Measurements from ENCODE around the gene ALDH1B1. TPM values are rescaled to one million over a fixed set of nuclear protein-coding genes. Genes with fewer than 3 reads are reported as not detected.

ALDH1B1 gene
- total and polyA plus RNA-seq, 9 of the 15 experiments (the other 6 are each of a cell fraction or from before 2014, with no cell fraction given): 8.6 to 46.5 (median 30.8) TPM

DNA sequence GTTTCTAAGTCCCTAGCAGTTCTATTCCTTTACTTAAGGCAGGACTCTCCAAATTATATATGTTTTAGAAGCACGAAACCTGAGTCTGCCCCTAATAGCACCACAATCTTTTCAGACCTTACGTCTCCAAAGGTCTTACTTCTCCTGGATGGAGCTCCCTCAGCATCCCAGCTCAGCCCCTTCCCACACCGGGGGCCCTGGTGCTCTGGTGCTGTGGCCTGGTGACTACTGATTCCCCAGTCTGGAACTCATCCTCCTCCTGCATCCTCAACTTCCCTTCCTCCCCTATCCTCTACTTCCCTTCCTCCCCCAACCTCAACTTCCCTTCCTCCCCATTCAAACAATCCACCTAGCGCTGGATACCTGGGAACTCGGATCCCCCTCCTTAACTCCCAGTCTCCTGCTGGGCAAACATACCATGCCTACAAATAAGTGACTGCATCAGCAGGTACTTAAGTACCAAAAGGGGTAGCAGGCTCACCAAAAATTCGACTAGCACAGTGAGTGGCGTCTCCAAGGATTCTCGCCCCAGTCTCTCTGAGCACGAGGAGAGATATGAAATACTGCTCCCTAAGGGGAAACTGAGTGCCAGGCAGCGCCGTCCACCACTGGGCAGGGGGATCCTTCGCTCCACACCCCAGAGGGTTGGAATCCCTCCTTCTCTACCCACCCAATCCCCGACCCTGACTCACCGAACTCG lies 30.9 kb downstream of the ALDH1B1 start:
- 6% methylated on average over 15 of the region's 15 CpGs for WGBS (ENCODE audit: insufficient coverage, low coverage, missing lambda C conversion rate)
- no peak overlapping the region for H2AFZ ChIP-seq (ENCODE audit: low read depth, low read length)
- no peaks in the 10 kb centered on the region for H4K20me1 ChIP-seq (replicated peaks; ENCODE audit: control insufficient read depth, insufficient read depth, low read length)
- peaks cover 35 to 64% of the 10 kb centered on the region in 2 experiments for H3K27me3 ChIP-seq (ENCODE audit: control insufficient read depth in 2 of 2, insufficient read depth in 2 of 2, low read length in 2 of 2)
- intact Hi-C loops (cut with micrococcal nuclease) (no loop called here), in situ Hi-C loops (cut with MboI) (no loop called here)
- no peak overlapping the region for H3K4me2 ChIP-seq (ENCODE audit: insufficient read depth, low read length)
- H3K36me3 ChIP-seq (ENCODE audit: control insufficient read depth, insufficient read depth, low read length): no peaks in the 10 kb centered on the region
- FAIRE-seq: no peak
- CTCF ChIA-PET (ENCODE audit: low intra/inter-chr PET ratio): no interaction called here
- no peaks in the 10 kb centered on the region for H3K79me2 ChIP-seq (ENCODE audit: control insufficient read depth, insufficient read depth, low read length)
- no peaks in the 10 kb centered on the region for H3K9me3 ChIP-seq (replicated peaks; ENCODE audit: control insufficient read depth, insufficient read depth, low read depth, low read length)
- H3K4me1 ChIP-seq (replicated peaks in 1 of 2; ENCODE audit: control insufficient read depth in 2 of 2, insufficient read depth in 2 of 2, low read length in 2 of 2): peaks cover 0 to 10% of the 10 kb centered on the region in 2 experiments; a peak in 2 of 5 replicates
- no peak for ATAC-seq
- no peak overlapping the region for H3K9ac ChIP-seq (ENCODE audit: insufficient read depth in 1 of 2, low read depth in 2 of 2, low read length in 2 of 2)
- POLR2A ChIA-PET: no interaction called here
- no peak overlapping the region for H3K4me3 ChIP-seq
- no peaks in the 10 kb centered on the region for H3K9me1 ChIP-seq (ENCODE audit: control insufficient read depth, insufficient read depth, low read length)
- DNase-seq (ENCODE audit: extremely low read depth in 1 of 4, low spot score in 3 of 4): no peak
- no peak for TF ChIP-seq OTX1 (CRISPR knock-in tag; IDR thresholded peaks at IDR 0.05)
- H3K27ac ChIP-seq (ENCODE audit: extremely low read depth, low read depth, low read length): no peak overlapping the region
- no TSS peak for BruUV-seq (replicated peaks)

GRCh38 chr9:38423973-38424843 lies 31.7 kb downstream of the ALDH1B1 start, which contains the start of gene IGFBPL1:
Gene IGFBPL1, minus strand, starts transcription at chr9:38424454. Its CDS starts 30 bp downstream, at chr9:38424424.
- H3K4me1 ChIP-seq (replicated peaks in 1 of 2; ENCODE audit: control insufficient read depth in 2 of 2, insufficient read depth in 2 of 2, low read length in 2 of 2): peaks cover 0 to 10% of the 10 kb centered on the region in 2 experiments; a peak in 2 of 5 replicates
- H3K9me1 ChIP-seq (ENCODE audit: control insufficient read depth, insufficient read depth, low read length): no peaks in the 10 kb centered on the region
- ChIA-PET CTCF (ENCODE audit: low intra/inter-chr PET ratio) (no interaction called here), POLR2A (no interaction called here)
- intact Hi-C loops (cut with micrococcal nuclease) (no loop called here), in situ Hi-C loops (cut with MboI) (no loop called here)
- no peak for FAIRE-seq
- no peaks in the 10 kb centered on the region for H4K20me1 ChIP-seq (replicated peaks; ENCODE audit: control insufficient read depth, insufficient read depth, low read length)
- no peak within 1 kb of the TSS for H3K4me3 ChIP-seq
- H3K36me3 ChIP-seq (ENCODE audit: control insufficient read depth, insufficient read depth, low read length): no peaks in the 10 kb centered on the region
- WGBS (ENCODE audit: insufficient coverage, low coverage, missing lambda C conversion rate): 14% methylated on average over 109 of the region's 115 CpGs
- H3K9me3 ChIP-seq (replicated peaks; ENCODE audit: control insufficient read depth, insufficient read depth, low read depth, low read length): no peaks in the 10 kb centered on the region
- peaks cover 35 to 60% of the 10 kb centered on the region in 2 experiments for H3K27me3 ChIP-seq (ENCODE audit: control insufficient read depth in 2 of 2, insufficient read depth in 2 of 2, low read length in 2 of 2)
- BruUV-seq (replicated peaks): no TSS peak
- no peak for ATAC-seq
- no peak within 1 kb of the TSS for H3K4me2 ChIP-seq (ENCODE audit: insufficient read depth, low read length)
- H3K27ac ChIP-seq (ENCODE audit: extremely low read depth, low read depth, low read length): no peak within 1 kb of the TSS
- DNase-seq (ENCODE audit: extremely low read depth in 1 of 4, low spot score in 3 of 4): peak in 1 of 4 experiments; percentile 36
- H2AFZ ChIP-seq (ENCODE audit: low read depth, low read length): no peak within 1 kb of the TSS
- H3K79me2 ChIP-seq (ENCODE audit: control insufficient read depth, insufficient read depth, low read length): no peaks in the 10 kb centered on the region
- TF ChIP-seq RAD51 (IDR thresholded peaks at IDR 0.05; ENCODE audit: borderline replicate concordance, low read depth) (no peak), KDM1A (IDR thresholded peaks at IDR 0.05) (no peak), HDAC3 (IDR thresholded peaks at IDR 0.05; ENCODE audit: borderline replicate concordance, partially characterized antibody) (no peak), MLLT1 (IDR thresholded peaks at IDR 0.05) (no peak), ADNP (tag; IDR thresholded peaks at IDR 0.05) (no peak)
- TF ChIP-seq, protein P1, sequence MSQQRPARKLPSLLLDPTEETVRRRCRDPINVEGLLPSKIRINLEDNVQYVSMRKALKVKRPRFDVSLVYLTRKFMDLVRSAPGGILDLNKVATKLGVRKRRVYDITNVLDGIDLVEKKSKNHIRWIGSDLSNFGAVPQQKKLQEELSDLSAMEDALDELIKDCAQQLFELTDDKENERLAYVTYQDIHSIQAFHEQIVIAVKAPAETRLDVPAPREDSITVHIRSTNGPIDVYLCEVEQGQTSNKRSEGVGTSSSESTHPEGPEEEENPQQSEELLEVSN (IDR thresholded peaks at IDR 0.05; ENCODE audit: borderline replicate concordance in 1 of 2, extremely low read depth in 1 of 2, insufficient read depth in 1 of 2, insufficient read length in 1 of 2, low read depth in 1 of 2, low read length in 1 of 2, poor library complexity in 1 of 2, severe bottlenecking in 1 of 2): peak in 1 of 2 experiments; percentile 49
- no peak within 1 kb of the TSS for H3K9ac ChIP-seq (ENCODE audit: insufficient read depth in 1 of 2, low read depth in 2 of 2, low read length in 2 of 2)
